Subcutaneous abdominal adipose tissue (tissue), 5 donors: Measurements from ENCODE around the gene CYBA.
A peak's percentile ranks its signal among the peaks of the same experiment; 100 is the strongest.

Experiments used
- H3K27ac ChIP-seq: one replicate; pipeline ENCODE4 v1.7.0; 2013; ENCODE audit warnings: low read depth, mild to moderate bottlenecking, inconsistent platforms, low read length, moderate library complexity
- H3K27me3 ChIP-seq, 5 donors: one replicate each; pipeline ENCODE4 v1.7.0; 2013; ENCODE audit warnings: low read length in 5 of 5, inconsistent platforms in 1 of 5; ENCODE audit not compliant: control insufficient read depth in 5 of 5, insufficient read depth in 4 of 5
- H3K36me3 ChIP-seq, 5 donors: one replicate each; pipeline ENCODE4 v1.7.0; 2013; ENCODE audit warnings: low read length in 5 of 5; ENCODE audit not compliant: control insufficient read depth in 5 of 5, insufficient read depth in 5 of 5
- H3K4me1 ChIP-seq, 5 donors: one replicate each; pipeline ENCODE4 v1.7.0; 2013; ENCODE audit warnings: low read length in 5 of 5, mild to moderate bottlenecking in 3 of 5, moderate library complexity in 1 of 5; ENCODE audit not compliant: control insufficient read depth in 5 of 5, insufficient read depth in 5 of 5
- H3K4me3 ChIP-seq, 5 donors: one replicate each; pipeline ENCODE4 v1.7.0; 2013; ENCODE audit warnings: low read length in 5 of 5, low read depth in 1 of 5
- H3K9ac ChIP-seq, 5 donors: one replicate each; pipeline ENCODE4 v1.7.0; 2013; ENCODE audit warnings: low read length in 5 of 5, mild to moderate bottlenecking in 4 of 5, moderate library complexity in 3 of 5
- H3K9me3 ChIP-seq, 5 donors: one replicate each; pipeline ENCODE4 v1.7.0; 2013; ENCODE audit warnings: low read length in 5 of 5; ENCODE audit not compliant: control insufficient read depth in 5 of 5
- donor health status: healthy.
- donor health status: healthy.
- donor health status: healthy.
- donor health status: healthy.
- donor health status: healthy.

CYBA gene

DNA sequence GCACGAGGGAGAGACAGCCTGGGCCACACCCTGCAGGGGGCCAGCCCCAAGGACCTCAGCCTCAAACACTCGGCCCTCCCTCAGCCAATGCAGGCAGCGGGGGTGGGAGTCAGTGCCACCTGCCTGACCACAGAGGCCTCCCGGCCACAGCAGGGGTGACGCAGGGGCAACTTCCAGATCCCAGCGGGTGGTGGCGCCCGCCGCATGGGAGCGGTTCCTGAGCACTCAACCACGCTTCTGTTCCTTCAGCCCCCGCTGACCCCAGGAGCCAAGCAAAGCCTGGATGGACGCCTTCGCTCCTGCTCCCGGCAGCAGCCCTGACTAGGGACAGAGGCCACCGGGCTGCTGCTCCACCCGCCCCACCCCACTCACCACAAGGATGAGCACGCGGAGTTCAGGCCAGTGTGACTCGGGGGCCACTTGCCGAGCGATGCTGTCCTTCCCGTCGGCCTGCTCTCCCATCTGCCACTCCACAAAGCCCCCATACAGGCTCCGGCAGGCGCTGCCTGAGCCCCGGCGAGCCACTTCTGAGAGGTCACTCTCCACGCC, 5.0 kb upstream of the CYBA start:
- peaks cover 0 to 52% (median 37%) of the 10 kb centered on the region in 5 donors for H3K36me3 ChIP-seq

DNA sequence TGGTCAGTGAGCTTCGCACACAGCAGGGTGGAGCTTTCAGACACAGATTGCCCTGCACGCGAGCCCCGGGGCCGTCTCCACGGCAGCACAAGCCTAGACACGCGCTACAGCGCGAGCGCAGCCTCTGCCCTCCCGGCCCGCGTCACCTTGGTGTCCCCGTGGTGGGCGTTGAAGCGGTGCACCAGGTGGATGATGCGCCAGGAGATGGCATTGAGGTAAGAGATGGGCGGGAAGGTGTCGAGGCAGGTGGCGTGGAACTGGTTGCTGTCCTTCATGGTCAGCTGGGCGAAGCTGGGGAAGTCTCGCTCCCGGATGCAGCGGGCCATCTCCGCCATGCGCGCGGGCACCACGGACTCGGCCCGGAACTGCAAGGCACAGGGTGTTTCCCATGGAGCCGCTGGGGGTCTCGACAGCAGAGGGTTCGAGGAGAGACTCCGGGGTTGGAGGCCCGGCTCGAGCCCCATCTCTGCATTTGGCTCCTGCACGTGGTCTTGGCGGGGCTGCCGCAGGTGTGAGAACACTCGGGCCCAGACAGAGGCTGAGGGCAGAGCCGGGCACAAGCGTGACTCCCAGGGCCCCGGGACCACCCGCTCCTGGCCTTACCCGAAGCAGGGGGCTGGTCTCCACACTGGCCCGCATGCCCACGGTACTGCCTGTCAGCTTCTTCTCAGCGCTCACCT, 4.3 kb upstream of the CYBA start:
- H3K36me3 ChIP-seq: peaks cover 0 to 52% (median 37%) of the 10 kb centered on the region in 5 donors

More for the DNA sequence above, 5.0 kb upstream of the CYBA start:
- Histone ChIP-seq H3K9ac (no peak overlapping the region), H3K9me3 (no peaks in the 10 kb centered on the region), H3K27me3 (no peaks in the 10 kb centered on the region), H3K27ac (no peak overlapping the region), H3K4me1 (peaks cover 0 to 13% (median 8%) of the 10 kb centered on the region in 5 donors), H3K4me3 (no peak overlapping the region)

DNA sequence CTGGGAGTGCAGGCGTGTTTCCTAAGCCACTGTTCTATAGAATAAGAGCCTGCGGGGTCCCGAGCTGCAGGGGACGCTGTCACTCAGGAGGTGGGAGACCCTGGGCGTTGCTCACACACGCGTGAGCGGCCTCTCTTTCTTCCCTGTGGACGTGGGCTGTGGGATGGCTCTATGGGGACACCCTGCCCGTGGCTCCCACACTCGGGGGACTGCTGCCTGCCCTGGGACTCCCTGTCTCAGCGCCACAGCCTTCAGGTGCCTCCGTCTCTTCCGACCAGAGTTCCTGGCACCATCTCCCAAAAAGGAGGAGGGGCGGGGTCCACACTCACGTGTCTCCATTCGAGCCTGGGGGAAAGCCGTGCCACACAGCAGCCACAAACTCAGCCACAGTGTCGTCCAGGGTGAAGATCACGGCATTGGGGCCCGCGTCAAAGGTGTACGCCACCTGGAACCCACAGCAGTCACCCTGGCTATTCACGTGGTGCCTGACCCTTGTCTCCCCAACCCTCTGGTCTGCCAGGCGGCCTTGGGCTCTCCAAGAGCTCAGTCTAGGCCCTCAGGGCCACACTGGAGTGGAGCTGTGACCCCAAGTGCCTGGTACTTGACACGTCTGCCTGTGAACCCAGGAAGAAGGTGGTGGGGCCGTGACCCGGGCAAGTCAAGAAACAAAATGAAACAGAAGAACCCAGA, 3.7 kb upstream of the CYBA start:
- peaks cover 0 to 26% (median 21%) of the 10 kb centered on the region in 5 donors for H3K4me1 ChIP-seq
- H3K9me3 ChIP-seq: no peaks in the 10 kb centered on the region
- no peak overlapping the region for H3K4me3 ChIP-seq
- no peaks in the 10 kb centered on the region for H3K27me3 ChIP-seq
- H3K27ac ChIP-seq: no peak overlapping the region
- H3K9ac ChIP-seq: no peak overlapping the region
- peaks cover 0 to 52% (median 37%) of the 10 kb centered on the region in 5 donors for H3K36me3 ChIP-seq

More for the DNA sequence above, 4.3 kb upstream of the CYBA start:
- H3K27ac ChIP-seq: no peak overlapping the region
- no peaks in the 10 kb centered on the region for H3K9me3 ChIP-seq
- H3K4me3 ChIP-seq: no peak overlapping the region
- peaks cover 0 to 19% (median 14%) of the 10 kb centered on the region in 5 donors for H3K4me1 ChIP-seq
- no peak overlapping the region for H3K9ac ChIP-seq
- H3K27me3 ChIP-seq: no peaks in the 10 kb centered on the region

DNA sequence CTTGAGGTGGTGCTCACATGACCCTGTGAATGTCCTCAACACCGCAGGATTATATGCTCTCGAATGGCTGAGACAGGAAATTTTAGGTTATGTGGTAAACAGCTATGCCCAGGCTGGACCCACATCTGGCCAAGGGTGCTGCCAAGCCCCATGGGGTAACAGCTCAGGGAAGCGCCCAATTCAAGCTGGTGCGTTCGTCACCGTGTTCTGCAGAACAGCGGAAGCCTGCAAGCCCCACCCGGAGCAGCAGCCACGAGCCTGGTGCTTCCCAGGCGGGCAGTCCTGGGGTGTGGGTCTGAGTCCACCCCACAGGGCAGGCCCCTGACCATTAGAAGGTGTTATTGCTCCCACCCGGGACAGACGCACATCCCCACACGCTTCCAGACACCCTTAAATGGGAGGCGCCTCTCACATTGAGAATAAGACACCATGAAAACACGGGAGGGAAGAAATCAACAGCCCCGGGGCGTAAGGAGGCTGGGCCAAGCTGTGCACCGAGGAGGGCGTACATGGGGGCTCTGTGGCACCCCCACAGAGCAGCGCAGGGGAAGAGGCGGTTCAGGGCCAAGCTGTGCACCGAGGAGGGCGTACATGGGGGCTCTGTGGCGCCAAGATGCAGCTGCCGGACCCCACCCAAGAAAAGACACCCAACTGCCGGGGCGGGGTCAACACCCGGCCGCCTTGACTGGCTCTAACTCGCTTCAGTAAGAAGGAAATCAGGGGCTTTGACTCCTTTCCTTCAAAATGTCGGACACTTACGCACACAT, 2.9 kb upstream of the CYBA start:
- H3K27me3 ChIP-seq: no peaks in the 10 kb centered on the region
- H3K4me3 ChIP-seq: no peak overlapping the region
- H3K9ac ChIP-seq: no peak overlapping the region
- no peaks in the 10 kb centered on the region for H3K9me3 ChIP-seq
- H3K27ac ChIP-seq: no peak overlapping the region
- H3K4me1 ChIP-seq: peaks cover 0 to 30% (median 26%) of the 10 kb centered on the region in 5 donors
- peaks cover 0 to 52% (median 37%) of the 10 kb centered on the region in 5 donors for H3K36me3 ChIP-seq

DNA sequence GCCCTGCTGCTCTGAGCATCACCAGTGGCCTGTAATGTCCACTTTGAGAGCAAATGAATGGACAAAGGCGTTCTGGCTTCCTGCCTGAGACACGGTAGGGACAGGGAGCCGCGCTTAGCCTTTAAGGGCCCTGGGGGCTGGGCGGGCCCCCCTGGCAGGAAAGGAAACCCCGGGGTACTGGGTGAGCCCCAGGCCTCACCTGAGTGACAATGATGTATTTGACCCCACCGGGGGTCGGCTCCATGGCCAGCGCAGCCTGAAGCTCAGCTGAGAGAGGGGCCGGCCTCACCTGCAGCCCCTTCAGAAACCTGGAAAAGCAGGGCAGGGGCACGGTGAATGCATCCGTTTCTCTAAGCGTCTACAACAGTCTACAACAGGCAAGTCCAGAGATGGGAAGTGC, 2.2 kb upstream of the CYBA start:
- peaks cover 0 to 52% (median 35%) of the 10 kb centered on the region in 5 donors for H3K36me3 ChIP-seq
- no peak overlapping the region for H3K4me3 ChIP-seq
- peaks cover 0 to 31% (median 27%) of the 10 kb centered on the region in 5 donors for H3K4me1 ChIP-seq
- H3K27me3 ChIP-seq: no peaks in the 10 kb centered on the region
- no peak overlapping the region for H3K27ac ChIP-seq
- no peaks in the 10 kb centered on the region for H3K9me3 ChIP-seq
- H3K9ac ChIP-seq: no peak overlapping the region

DNA sequence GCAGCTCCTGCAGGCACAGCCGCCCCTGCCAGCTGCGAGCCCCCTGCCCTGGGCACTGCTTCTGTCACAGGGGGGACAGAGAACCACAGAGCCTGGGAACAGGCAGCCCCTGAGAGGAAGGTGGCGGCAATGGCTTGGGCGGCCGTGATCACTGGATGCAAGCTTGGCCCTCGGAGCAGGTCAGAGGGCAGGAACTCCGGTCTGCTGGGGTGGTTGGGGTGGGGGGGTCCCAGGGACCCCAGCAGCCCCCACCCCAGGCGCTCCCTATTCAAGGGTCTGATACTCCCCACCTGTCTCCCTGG, 1.9 kb upstream of the CYBA start:
- Histone ChIP-seq H3K9me3 (no peaks in the 10 kb centered on the region), H3K4me3 (no peak overlapping the region), H3K36me3 (peaks cover 0 to 48% (median 32%) of the 10 kb centered on the region in 5 donors), H3K9ac (no peak overlapping the region), H3K27me3 (no peaks in the 10 kb centered on the region), H3K27ac (no peak overlapping the region), H3K4me1 (peaks cover 0 to 35% (median 27%) of the 10 kb centered on the region in 5 donors)

DNA sequence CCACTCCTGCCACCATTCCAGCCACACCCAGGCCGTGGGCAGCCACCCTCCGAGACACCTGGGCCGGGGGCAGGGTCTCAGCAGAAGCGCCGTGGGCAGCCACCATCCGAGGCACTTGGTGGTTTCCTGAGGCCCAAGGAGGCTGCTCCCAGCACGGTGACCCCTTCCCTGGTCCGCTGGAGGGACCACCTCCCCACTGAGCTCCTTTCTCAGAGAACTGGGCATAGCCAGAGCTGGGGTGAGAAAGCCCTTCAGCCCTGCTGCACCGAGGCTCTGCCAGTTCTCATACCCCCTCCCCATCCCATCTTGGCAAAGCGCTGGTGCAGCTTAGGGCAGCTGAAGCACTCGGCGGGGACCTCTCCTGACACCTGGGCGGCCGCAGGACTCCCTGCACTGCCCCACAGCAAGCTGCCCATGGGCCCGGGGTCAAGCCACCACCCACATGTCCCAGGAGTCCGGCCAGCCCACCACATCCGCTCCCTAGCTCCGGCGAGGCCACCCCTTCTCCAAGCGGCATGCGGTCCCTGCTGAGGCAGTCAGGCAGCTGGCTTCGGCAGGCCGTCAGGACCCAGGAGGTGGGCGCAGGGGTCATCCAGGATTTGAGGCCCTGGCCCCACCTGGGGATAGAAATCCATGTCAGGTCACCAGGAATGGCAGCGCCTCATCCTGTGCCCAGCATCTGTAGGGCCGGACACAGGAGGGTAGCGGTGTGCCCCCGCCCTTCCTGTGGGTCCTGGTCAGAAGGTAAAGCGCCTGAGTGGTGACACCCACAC, 1.3 kb upstream of the CYBA start:
- Histone ChIP-seq H3K4me1 (peaks cover 0 to 39% (median 27%) of the 10 kb centered on the region in 5 donors), H3K27ac (no peak overlapping the region), H3K4me3 (no peak overlapping the region), H3K36me3 (peaks cover 0 to 42% (median 29%) of the 10 kb centered on the region in 5 donors), H3K9me3 (no peaks in the 10 kb centered on the region), H3K27me3 (no peaks in the 10 kb centered on the region), H3K9ac (peak overlapping the region in 1 of 5 donors; percentile 21)

DNA sequence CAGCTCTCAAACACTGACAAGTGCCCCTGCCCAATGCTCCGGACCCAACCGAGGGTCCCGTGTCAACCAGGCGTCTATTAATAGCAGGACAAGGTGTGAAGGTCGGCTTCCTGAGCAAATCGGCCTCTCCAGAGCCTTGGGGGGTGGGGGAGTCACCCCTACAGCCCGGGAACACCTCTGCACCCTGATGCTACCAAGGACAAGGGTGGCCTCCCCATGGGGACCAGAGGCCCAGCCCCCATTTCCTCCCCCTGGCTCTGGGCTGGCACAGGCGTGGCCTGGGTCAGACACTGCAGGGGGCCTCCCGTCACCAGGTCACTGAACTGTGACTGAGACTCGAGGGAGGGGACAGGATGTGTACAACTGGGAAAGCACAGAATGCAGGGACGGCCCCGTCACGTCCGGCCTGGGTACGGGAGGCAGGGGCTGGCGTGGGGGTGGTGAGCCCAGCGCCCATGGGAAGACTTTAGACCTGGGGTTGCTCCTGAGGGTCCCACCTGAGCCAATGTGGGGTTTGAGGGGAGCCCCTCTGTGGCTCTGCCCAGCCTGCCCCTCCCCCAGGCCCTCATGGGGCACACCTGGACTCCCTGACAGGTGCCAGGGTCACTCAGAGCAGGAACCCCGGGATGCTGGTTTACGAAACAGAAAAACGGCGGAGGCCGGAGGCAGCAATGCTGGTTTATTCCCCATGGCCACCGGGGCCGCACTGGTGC, 579 bp upstream of the CYBA start:
- Histone ChIP-seq H3K4me3 (peak overlapping the region; percentile 43 to 78 (median 69)), H3K9ac (peak overlapping the region in 4 of 5 donors; percentile 21 to 79 (median 60)), H3K9me3 (no peaks in the 10 kb centered on the region), H3K36me3 (peaks cover 0 to 39% (median 25%) of the 10 kb centered on the region in 5 donors), H3K4me1 (peaks cover 0 to 39% (median 27%) of the 10 kb centered on the region in 5 donors), H3K27me3 (no peaks in the 10 kb centered on the region), H3K27ac (no peak overlapping the region)
